Adrenal gland (tissue), 5 donors: ENCODE data around the gene RGS7.

Source experiments
- CTCF ChIP-seq, 6 experiments: fragments of 450-650 bp in 4 of 6; fragments of 200-600 bp in 2 of 6; sonication (generic) in 1 of 6; IDR thresholded peaks; 1 replicate in 5 of 6; 2 replicates in 1 of 6; pipeline versions ENCODE4 v1.5.1 to v1.8.0; 2016 to 2021; ENCODE audit warnings: antibody characterized with exemption in 6 of 6, mild to moderate bottlenecking in 2 of 6, moderate library complexity in 1 of 6
- POLR2A ChIP-seq, 2 donors: fragments of 450-650 bp; IDR thresholded peaks; one replicate each; pipeline ENCODE4 v1.6.1; 2017; ENCODE audit warnings: antibody characterized with exemption in 2 of 2, mild to moderate bottlenecking in 2 of 2, moderate library complexity in 1 of 2
- donor health status: DM: no; HTN: no; CAD: no.

- TF ChIP-seq CTCF (IDR thresholded peaks at IDR 0.05), result no peak
- TF ChIP-seq POLR2A (IDR thresholded peaks at IDR 0.05), result no peak
These were observed 106.5 kb downstream of the RGS7 start for GRCh38 chr1:241250465-241250864.
